HuH-7.5 (cell line): Measurements from ENCODE around the gene ATP1B2.
"Not testable (repeated sequence)": the region's sequence is repeated elsewhere in the genome, so short reads cannot be mapped to it uniquely, and the experiment has no call there.

Source experiments
- DNase-seq: peaks from one replicate; pipeline ENCODE4 v3.0.0; 2011; ENCODE audit warnings: low spot score

ATP1B2 gene, protein sequence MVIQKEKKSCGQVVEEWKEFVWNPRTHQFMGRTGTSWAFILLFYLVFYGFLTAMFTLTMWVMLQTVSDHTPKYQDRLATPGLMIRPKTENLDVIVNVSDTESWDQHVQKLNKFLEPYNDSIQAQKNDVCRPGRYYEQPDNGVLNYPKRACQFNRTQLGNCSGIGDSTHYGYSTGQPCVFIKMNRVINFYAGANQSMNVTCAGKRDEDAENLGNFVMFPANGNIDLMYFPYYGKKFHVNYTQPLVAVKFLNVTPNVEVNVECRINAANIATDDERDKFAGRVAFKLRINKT

DNA sequence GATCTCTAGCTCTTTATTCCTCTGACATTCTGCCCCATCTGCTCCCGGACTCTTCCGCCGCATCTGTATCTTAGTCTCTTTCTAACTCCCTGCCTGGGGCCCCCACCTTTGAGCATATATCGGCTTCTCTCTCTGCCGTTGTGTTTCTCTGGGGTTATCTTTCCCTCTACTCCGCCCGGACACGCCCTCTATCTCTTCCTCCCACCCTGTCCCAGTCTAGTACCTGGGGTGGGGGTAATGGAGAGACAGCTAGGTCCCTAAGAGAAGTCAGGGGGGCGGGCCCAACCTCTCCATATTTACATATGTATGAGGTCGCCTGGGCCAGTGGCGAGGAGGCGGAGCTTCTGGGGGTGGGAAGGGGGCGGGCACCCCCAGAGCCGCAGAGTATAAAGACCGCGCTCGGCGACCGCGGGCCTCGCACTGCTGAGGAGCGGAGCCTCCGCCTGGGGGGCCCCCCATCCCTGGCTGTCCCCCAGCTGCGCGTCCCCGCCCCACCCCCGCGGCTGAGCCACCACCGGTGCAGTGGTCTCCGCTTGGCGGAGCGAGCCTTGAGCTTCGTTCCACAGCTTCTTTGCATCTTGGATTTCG, at the start of gene ATP1B2:
ATP1B2 (plus strand) TSS at position 418 of the 588 bp plus-strand sequence. CDS start 593 bp downstream, outside the sequence.
- DNase-seq = peak; percentile 83

DNA sequence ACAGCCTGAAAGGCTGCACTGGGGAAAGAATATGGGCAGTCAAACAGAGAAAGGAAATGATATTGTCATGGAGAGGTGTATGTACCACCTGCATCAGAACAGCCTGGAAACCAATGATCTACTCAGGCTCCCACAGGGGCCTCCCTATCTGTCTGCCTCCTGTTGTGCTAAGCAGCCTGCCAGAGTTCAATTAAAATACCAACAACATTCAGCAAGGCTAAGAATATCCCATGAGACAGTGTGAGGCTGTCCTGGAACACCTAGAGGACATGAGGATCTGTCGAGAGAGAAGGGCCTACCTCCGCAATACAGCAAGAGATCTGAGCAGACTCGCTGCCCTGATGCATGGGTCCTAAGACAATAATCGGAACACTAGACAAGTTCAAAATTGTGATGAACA, 44.4 kb upstream of the ATP1B2 start:
- DNase-seq = no peak

- no peak for DNase-seq
Measured at GRCh38 chr17:7610641-7611040, 40.1 kb upstream of the ATP1B2 start.

DNA sequence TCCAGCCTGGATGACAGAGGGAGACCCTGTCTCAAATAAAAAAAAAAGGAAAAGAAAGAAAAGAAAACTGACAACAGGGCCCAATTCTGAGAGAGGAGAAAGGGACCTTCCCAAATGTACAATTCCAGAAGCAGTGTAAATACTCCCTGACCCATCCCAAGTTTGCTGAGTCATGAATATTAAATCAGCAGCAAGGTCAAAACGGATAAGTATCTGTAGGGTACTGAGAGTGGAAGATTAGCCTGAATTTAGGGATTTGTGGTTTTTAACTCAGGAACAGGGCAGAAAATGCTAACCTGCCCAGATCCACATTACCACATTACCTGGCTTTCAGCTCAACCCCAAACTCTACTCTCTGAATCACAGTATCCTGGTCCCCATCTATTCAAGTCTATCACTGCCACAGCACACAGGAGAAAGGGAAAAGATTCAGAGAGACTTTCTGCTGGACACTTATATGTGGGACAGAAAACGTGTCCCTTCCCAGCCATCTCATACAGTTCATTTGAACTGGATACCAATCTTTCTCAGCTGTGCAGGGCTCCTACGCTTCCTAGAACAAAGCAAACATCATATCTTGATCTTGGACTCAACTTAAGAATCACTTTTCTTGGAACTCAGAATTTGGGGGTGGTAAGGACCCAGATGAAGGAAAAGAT, 39.0 kb upstream of the ATP1B2 start:
- DNase-seq = no peak

DNA sequence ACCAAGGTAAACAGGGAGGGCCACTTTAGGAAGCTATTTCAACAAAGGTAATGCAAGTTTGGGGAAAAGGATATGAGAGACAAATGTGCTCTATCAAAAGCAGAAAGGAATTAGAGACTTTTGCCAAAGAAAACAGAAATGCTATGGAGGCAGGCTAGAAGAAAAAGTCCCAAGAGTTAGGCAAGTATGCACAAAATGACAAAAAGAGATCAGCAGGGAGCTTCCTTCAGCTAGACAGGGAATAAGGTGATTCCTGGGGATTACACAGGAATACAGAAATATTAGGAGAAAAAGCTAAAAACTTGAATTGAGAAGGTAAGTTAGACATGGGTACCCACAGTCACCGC, 38.5 kb upstream of the ATP1B2 start:
- no peak for DNase-seq

DNA sequence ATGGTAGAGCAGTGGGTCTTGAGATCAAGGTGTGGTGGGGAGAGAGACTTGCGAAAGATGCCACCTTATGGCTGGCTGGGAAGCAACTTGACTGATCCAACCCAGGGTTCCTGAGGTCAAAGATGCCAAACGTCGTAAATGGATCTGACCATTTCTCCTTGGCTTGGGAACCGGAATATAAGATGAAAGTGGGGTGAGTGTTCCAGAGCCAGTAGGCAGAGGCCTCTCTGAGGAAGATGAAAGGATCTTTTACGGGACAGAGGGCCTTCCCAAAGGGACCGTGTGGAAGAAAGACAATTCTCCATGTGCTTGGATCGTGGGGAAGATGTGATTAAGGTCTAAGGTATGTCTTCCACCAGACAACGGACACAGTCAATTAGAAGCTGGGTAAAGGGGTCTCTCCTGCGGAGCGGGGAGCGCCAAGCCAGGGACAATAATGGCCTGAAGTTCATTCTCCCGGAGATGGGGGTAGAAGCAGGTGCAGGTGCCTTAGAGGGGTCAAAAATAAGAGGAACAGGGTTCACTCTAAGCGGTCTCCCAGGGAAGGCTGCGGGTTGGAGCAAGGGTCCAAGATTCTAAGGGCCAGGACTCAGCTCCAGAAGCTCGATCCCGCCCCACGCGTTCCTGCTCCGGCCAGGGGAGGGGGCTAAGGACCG, 36.8 kb upstream of the ATP1B2 start:
- DNase-seq = no peak

DNA sequence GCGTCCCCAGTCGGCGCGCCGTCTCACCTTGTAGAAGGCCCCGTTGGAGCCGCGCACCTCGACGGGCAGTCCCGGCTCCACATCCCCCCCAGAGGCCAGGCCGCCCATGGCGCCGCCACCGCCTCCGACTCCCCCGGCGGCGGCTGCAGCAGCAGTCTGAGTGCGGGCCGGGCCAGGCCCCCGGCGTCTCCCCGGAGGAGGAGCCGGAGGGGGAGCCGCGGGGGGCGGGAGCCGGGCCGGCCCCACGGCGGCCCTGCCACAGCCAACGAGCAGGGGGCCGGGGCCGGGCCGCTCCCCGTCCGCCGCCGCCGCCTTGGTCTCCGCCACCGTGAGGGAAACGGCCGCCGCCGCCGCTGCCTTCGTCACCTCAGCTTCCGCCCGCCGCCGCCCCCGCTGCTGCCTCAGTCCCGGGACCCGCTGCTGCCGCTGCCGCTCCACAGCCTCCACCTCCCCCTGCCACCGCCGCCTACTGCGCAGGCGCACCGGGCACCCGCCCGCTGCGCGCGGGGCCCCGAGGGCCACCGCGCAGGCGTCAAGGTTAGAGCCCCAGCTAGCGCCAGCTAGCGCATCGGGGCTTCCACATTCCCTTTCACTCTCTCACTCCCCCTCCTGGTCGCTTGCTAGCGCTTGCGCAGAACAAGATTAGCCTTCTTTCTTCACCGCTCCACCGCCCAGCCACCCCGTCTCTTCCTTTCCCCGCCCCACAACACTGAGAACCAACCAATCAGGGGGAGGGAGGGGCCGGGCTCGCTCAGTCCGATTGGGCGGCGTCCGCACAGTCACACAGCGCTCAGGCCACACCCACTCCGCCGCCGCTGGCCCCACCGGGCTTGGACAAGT, 36.1 kb upstream of the ATP1B2 start, which contains the start of gene FXR2:
FXR2 (minus strand) TSS at position 473 of the 840 bp plus-strand sequence; CDS start at position 108, 365 bp downstream.
- peak; percentile 93 for DNase-seq

- DNase-seq = no peak
Measured at GRCh38 chr17:7615265-7615747, 35.4 kb upstream of the ATP1B2 start.

- DNase-seq = no peak
Measured at GRCh38 chr17:7618608-7619007, 32.1 kb upstream of the ATP1B2 start.

GRCh38 chr17:7620835-7621234, 29.9 kb upstream of the ATP1B2 start:
- DNase-seq = no peak

GRCh38 chr17:7623661-7624060, 27.1 kb upstream of the ATP1B2 start:
- DNase-seq = no peak

GRCh38 chr17:7625749-7626148, 25.0 kb upstream of the ATP1B2 start:
- DNase-seq = not testable (repeated sequence)

- no peak for DNase-seq
Measured at GRCh38 chr17:7626307-7626706, 24.4 kb upstream of the ATP1B2 start.

DNA sequence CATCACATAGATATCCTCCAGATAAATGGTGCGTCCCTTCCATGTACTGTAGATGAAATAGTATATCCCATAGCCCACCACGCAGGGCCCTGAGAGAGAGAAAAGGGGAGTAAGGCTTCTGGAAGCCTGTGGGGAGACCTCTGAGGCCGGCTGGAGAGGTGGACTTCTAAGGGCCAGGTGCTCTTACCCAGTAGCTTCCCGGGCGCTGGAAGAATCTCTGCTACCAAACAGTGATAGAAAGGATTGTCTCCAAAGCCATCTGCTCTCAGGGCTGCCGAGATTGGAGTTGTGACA, 23.8 kb upstream of the ATP1B2 start:
- DNase-seq = no peak

DNA sequence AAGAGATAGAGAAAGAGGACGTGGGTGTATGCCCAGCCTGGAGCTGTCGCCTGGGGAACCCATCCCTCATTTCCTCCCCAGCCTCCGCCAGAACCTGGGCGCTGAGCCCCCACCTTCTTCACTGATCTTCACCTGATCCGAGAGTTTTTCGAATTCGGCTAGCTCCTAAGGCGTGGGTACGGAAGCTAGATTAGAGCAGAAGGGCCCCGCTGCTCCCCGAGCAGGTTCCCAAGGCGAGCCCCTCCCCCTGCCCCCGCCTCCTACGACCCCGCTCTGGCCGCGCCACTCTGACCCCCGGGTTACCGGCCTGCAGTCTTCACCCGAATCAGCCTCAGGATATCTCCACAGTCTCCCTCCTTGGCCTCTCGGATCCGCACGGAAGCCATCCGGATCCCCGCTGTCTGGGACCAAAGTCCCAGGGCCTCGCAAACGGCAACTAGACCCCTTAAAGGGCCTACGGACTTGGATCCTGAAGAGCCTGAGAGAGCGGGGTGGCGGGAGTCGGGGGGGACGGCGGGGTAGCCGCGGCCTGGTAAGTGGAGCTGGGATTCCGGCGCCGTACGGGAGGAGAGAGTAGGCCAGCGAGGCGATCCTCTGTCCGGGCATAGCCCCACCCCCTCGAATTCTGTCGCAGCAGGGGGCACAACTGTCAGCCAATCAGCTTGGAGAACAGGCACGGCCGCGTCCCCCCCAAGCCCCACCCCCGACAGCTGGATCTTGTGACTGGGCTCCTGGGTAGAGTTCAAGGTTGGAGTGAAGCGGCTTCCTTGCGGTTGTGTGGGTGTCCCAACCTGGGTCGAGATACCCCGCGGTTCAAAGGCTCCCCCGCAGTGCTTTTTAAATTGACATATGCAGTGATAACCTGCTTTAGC, 23.2 kb upstream of the ATP1B2 start, which contains the start of gene SAT2:
SAT2 (minus strand) TSS at position 572 of the 872 bp plus-strand sequence; CDS start at position 386, 186 bp downstream.
- peak; percentile 84 for DNase-seq

DNA sequence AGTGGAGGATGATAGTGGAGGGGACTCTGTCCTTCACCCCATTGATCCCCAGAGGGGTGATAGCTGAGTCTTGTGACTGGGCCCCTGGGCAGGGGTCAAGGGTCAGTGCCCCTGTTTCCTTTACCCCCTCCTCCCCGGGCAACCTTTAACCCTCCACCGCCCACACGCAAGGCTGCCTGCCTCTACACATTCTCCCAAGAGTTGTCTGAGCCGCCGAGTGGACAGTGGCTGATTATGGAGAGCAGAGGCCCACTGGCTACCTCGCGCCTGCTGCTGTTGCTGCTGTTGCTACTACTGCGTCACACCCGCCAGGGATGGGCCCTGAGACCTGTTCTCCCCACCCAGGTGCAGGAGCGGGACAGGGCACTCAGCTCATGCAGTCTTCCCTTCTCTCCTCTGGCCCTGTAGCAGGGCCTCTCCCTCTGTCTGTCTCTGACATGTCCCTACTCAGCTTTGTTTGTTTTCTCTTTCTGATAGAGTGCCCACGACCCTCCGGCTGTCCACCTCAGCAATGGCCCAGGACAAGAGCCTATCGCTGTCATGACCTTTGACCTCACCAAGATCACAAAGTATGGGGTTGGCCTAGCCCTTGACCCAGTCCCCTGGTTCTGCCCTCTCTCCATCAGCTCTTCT, 20.7 kb upstream of the ATP1B2 start, which contains the start of gene SHBG:
SHBG (plus strand) TSS at position 197 of the 633 bp plus-strand sequence; CDS start at position 235, 38 bp downstream.
- no peak for DNase-seq

- DNase-seq = no peak
Measured at GRCh38 chr17:7631398-7632380, 19.0 kb upstream of the ATP1B2 start.

GRCh38 chr17:7632492-7632894, 18.2 kb upstream of the ATP1B2 start:
- DNase-seq = no peak

GRCh38 chr17:7633093-7633492, 17.6 kb upstream of the ATP1B2 start:
- DNase-seq = no peak
